Vagina (tissue), 2 donors: ENCODE results near the gene MED12L. TPM values are rescaled to one million over a fixed set of nuclear protein-coding genes. Genes with fewer than 3 reads are reported as not detected.

Source experiments
- DNase-seq, 2 donors: peaks; one replicate each; pipeline ENCODE4 v3.0.0-alpha.2; 2017; ENCODE audit errors: extremely low spot score in 2 of 2
- H3K27ac ChIP-seq: fragments of 200-600 bp; sonication (generic); one replicate; pipeline ENCODE4 v1.5.1; 2019
- H3K27me3 ChIP-seq: fragments of 200-600 bp; sonication (generic); one replicate; pipeline ENCODE4 v1.5.1; 2019
- H3K36me3 ChIP-seq, 2 donors: fragments of 200-600 bp; sonication (generic); one replicate each; pipeline ENCODE4 v1.5.1; 2017 to 2019
- H3K4me1 ChIP-seq: fragments of 200-600 bp; sonication (generic); one replicate; pipeline ENCODE4 v1.5.1; 2019
- H3K4me3 ChIP-seq, 2 donors: fragments of 200-600 bp; sonication (generic); 1 replicate in 1 of 2; 2 replicates in 1 of 2; pipeline ENCODE4 v1.5.1; 2016 to 2019
- H3K9me3 ChIP-seq: fragments of 200-600 bp; sonication (generic); one replicate; pipeline ENCODE4 v1.5.1; 2019
- CTCF ChIP-seq, 3 experiments: fragments of 450-650 bp in 2 of 3; fragments of 200-600 bp in 1 of 3; sonication (generic) in 1 of 3; IDR thresholded peaks; one replicate each; pipeline ENCODE4 v1.5.1; 2017 to 2019; ENCODE audit warnings: antibody characterized with exemption in 3 of 3, mild to moderate bottlenecking in 2 of 3, moderate library complexity in 2 of 3
- POLR2A ChIP-seq, 2 donors: fragments of 450-650 bp; IDR thresholded peaks; one replicate each; pipeline ENCODE4 v1.6.1; 2017; ENCODE audit warnings: antibody characterized with exemption in 2 of 2, mild to moderate bottlenecking in 2 of 2, moderate library complexity in 2 of 2
- POLR2AphosphoS5 ChIP-seq, 2 donors: sonication (generic); formaldehyde crosslinking; IDR thresholded peaks; one replicate each; pipeline ENCODE4 v1.9.0; 2017; ENCODE audit warnings: antibody characterized with exemption in 2 of 2, mild to moderate bottlenecking in 2 of 2, low read depth in 1 of 2; ENCODE audit not compliant: insufficient read depth in 1 of 2
- intact Hi-C: fragments of 100-400 bp; cut with DNase I; formaldehyde crosslinking; loops from one replicate; pipeline ENCODE4 v1.15.1; 2023
- total RNA-seq: library from RNA; depleted of rRNA; stranded (reverse); fragments of >200 nt; gene quantifications from one replicate; pipeline ENCODE4 v1.2.3, GENCODE V29; 2016

Gene MED12L
- total RNA-seq, 1 donor from 2014 or later, result 1.7 TPM

- TF ChIP-seq CTCF (IDR thresholded peaks at IDR 0.05), result no peak
- no peak for TF ChIP-seq POLR2A (IDR thresholded peaks at IDR 0.05)
- TF ChIP-seq POLR2AphosphoS5 (IDR thresholded peaks at IDR 0.05; ENCODE audit: insufficient read depth in 1 of 2, low read depth in 1 of 2), result no peak
- H3K4me3 ChIP-seq, result no peak overlapping the region
Observed at GRCh38 chr3:151459358-151459757, 373.9 kb downstream of the MED12L start.

GRCh38 chr3:151460228-151460627 is 374.8 kb downstream of the MED12L start:
- Histone ChIP-seq H3K36me3 (no peaks in the 10 kb centered on the region), H3K4me1 (peaks cover 6% of the 10 kb centered on the region), H3K27ac (no peak overlapping the region), H3K9me3 (no peaks in the 10 kb centered on the region), H3K4me3 (peak overlapping the region in 1 of 2 donors; percentile 37), H3K27me3 (no peaks in the 10 kb centered on the region)
- TF ChIP-seq CTCF (IDR thresholded peaks at IDR 0.05) (no peak), POLR2AphosphoS5 (IDR thresholded peaks at IDR 0.05; ENCODE audit: insufficient read depth in 1 of 2, low read depth in 1 of 2) (no peak), POLR2A (IDR thresholded peaks at IDR 0.05) (no peak)
- intact Hi-C loops, result no loop called here
- no peak for DNase-seq

More at GRCh38 chr3:151459358-151459757, 373.9 kb downstream of the MED12L start:
- DNase-seq, result no peak
- Histone ChIP-seq H3K36me3 (no peaks in the 10 kb centered on the region), H3K27ac (no peak overlapping the region), H3K4me1 (peaks cover 6% of the 10 kb centered on the region), H3K27me3 (no peaks in the 10 kb centered on the region), H3K9me3 (no peaks in the 10 kb centered on the region)
- intact Hi-C loops, result no loop called here

GRCh38 chr3:151460774-151461450 is 375.4 kb downstream of the MED12L start, which contains the start of gene IGSF10:
Gene IGSF10, minus strand, starts transcription at chr3:151461061. Its CDS starts 2,352 bp downstream, at chr3:151458709.
- no peak for DNase-seq
- Histone ChIP-seq H3K27ac (no peak within 1 kb of the TSS), H3K27me3 (no peaks in the 10 kb centered on the region), H3K9me3 (no peaks in the 10 kb centered on the region), H3K4me1 (peaks cover 6% of the 10 kb centered on the region), H3K4me3 (peak within 1 kb of the TSS; percentile 34 to 37), H3K36me3 (no peaks in the 10 kb centered on the region)
- TF ChIP-seq POLR2AphosphoS5 (IDR thresholded peaks at IDR 0.05; ENCODE audit: insufficient read depth in 1 of 2, low read depth in 1 of 2) (no peak), CTCF (IDR thresholded peaks at IDR 0.05) (no peak), POLR2A (IDR thresholded peaks at IDR 0.05) (no peak)
- intact Hi-C loops, result no loop called here

- intact Hi-C loops, result no loop called here
- Histone ChIP-seq H3K4me1 (peaks cover 6% of the 10 kb centered on the region), H3K9me3 (no peaks in the 10 kb centered on the region), H3K4me3 (no peak overlapping the region), H3K36me3 (no peaks in the 10 kb centered on the region), H3K27me3 (no peaks in the 10 kb centered on the region), H3K27ac (no peak overlapping the region)
- DNase-seq, result no peak
- TF ChIP-seq POLR2A (IDR thresholded peaks at IDR 0.05) (no peak), POLR2AphosphoS5 (IDR thresholded peaks at IDR 0.05; ENCODE audit: insufficient read depth in 1 of 2, low read depth in 1 of 2) (no peak), CTCF (IDR thresholded peaks at IDR 0.05) (no peak)
Observed at GRCh38 chr3:151462278-151462780, 376.9 kb downstream of the MED12L start.

- no peak for TF ChIP-seq POLR2A (IDR thresholded peaks at IDR 0.05)
- no peak for TF ChIP-seq CTCF (IDR thresholded peaks at IDR 0.05)
- TF ChIP-seq POLR2AphosphoS5 (IDR thresholded peaks at IDR 0.05; ENCODE audit: insufficient read depth in 1 of 2, low read depth in 1 of 2), result no peak
- Histone ChIP-seq H3K4me1 (peaks cover 6% of the 10 kb centered on the region), H3K27ac (no peak overlapping the region), H3K4me3 (no peak overlapping the region), H3K9me3 (no peaks in the 10 kb centered on the region), H3K36me3 (no peaks in the 10 kb centered on the region), H3K27me3 (no peaks in the 10 kb centered on the region)
- intact Hi-C loops, result no loop called here
- DNase-seq, result no peak
Observed at GRCh38 chr3:151462991-151463390, 377.5 kb downstream of the MED12L start.
